Frontal cortex (tissue), 4 donors: ENCODE data around the gene GDPD5. TPM values are rescaled to one million over a fixed set of nuclear protein-coding genes. Genes with fewer than 3 reads are reported as not detected.
A peak's percentile ranks its signal among the peaks of the same experiment; 100 is the strongest.
"Not testable (repeated sequence)": the region's sequence is repeated elsewhere in the genome, so short reads cannot be mapped to it uniquely, and the experiment has no call there.

Source experiments
- DNase-seq, 2 donors: peaks; one replicate each; pipeline ENCODE4 v3.0.0; 2012; ENCODE audit warnings: low spot score in 2 of 2
- FAIRE-seq: peaks from 2 replicates; lab custom pipeline; 2012; peaks lifted over from hg19 to GRCh38; lab: Jason Lieb, UNC
- total RNA-seq: library from RNA; depleted of rRNA; stranded (reverse); fragments of >200 nt; gene quantifications from one replicate; pipeline ENCODE4 v1.2.3, GENCODE V29; 2014
- donor health status: control.
- donor health status: control.
- donor health status: control.

Gene GDPD5
- total RNA-seq, 1 donor from 2014 or later: 12.2 TPM

DNA sequence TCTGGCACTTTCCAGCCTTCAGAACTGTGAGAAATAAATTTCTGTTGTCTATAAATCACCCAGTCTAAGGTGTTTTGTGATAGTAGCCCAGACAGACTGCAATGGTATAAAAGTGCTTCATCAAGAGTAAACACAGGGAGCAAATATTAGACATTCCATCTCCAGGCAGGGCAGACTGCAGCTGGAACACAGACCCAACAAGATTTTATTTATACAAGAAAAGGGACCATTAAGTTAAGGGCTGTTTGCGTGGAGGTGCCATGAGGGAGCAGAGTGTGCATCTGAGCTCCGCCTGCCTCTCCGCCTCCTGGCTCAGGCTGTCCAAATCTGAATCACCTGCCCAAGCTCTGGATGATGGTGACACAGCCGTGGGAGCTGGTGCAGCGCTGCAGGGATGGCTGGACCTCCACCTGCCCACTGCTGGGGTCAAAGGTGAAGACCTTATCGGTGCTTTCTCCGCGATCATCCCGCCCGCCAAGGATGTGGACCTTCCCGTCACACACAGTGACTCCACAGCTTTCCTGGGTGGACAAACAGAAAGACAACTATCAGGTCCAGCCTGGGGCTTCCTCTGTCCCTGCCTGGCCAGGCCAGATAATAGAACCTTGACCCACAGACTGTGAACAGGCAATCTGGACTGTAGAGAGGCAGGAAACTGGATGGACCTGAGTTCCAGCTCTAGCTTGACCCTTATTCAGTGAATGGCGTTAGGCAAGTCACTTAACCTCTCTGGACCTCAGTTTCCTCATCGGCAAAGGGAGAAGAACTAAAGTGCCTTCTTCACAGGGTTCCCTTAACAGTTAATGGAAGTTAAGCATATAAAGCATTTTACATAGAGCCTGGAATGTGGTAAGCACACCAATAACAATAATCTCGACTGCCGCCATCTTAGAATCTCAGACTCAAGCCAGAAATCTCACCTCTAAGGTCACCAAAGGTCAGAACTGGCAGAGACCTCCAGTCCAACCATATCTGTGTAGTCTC is 103.2 kb downstream of the GDPD5 start:
- FAIRE-seq (no peak), DNase-seq (no peak)

DNA sequence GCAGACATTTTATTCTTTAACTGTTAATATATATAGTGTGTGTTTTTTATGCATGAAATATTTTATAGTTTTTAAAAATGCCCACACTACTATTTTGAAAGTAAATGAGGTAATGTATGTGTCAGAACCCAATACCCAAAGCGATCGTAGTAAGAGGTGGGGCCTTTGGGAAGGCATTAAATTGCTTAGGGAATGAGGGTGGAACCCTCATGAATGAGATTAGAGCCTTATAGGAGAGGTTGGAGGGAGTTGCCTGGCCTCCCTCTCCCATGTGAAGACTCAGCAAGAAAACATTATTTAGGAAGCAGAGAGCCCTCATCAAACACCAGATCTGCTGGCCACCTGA is 103.9 kb downstream of the GDPD5 start:
- DNase-seq (no peak), FAIRE-seq (no peak)

DNA sequence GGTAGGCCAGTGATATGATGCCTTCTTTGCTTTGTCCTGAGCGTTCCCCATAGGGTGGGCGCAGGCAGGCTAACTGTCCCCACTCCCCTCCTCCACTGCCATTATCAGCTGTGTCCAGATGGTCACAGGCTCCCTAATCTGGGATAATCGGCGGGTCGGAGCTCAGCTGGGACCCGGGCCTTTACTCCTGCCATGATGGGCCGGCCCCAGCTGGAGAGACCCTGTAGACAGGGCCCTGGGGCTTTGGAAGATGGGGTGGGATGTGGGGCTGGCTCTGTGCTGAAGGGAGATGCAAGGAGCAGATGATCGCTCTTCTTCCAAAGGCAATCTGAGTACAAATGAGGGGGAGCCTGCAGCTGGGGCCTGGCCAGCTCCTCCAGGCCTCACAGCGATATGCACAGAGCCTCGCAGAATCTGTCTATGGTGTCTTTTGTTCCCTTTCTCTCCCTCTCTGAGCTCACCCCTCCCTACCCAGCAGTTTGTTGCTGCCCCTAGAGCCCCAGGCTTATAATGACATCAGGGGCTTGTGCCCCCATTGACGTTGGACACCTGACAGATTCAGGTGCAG is 104.6 kb downstream of the GDPD5 start:
- FAIRE-seq: no peak
- DNase-seq: peak in 1 of 2 donors; percentile 58

DNA sequence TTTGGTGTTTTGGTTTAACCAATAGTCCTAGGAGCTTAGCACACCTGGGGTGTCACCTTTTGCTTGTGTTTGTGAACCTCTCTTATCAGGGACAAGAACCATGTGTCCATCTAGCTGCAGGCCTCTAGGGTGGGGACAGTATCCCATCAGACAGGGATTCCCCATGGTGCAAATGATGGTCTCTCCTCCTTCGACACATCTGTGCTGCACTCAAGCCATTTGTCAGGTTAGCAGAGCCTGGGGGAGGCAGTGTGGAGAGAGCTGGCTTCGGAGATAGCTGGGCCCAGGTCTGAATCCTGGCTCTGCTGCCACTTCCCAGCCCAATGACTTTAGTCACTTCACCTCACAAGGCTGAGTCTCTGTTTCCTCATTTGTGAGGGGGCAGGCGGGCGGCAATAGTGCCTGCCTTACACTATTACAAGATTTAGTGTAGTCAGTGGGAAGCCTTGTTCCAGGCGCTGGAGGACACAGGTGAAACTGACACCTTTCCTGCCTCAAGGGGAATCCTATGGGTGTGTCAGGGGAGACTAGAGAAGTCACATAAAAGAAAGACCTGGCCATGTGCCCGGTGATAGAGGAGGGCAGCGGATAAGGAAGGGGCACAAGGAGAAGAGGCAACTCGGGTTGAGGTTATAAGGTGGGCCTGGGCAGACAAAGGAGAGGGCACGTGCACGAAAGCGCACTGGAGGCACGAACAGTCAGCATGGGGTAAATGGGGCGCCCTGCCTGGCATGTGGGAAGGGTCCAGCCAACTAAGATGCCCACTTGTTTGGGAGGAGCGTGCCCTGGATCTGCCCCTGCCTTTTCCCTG is 105.3 kb downstream of the GDPD5 start:
- no peak for FAIRE-seq
- DNase-seq: no peak

DNA sequence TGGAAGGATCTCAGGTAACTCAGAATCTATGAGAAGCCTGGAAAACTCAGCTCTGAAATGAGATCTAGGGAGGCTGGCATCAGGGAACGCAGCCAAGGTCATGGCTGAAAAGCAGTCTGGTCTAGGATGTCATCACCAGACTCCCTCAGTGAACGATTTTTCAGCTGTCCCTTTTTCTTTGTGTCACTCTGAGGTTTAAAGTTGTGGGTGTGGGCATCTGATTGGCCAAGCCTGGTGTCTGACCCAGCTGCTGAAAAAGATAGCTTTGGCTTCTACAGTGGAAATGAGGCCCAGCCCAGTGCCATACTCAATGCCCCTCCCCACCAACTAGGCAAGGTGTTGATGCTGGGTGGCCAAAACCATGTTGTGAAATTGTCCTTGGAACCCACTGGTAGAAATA is 111.9 kb downstream of the GDPD5 start:
- no peak for FAIRE-seq

DNA sequence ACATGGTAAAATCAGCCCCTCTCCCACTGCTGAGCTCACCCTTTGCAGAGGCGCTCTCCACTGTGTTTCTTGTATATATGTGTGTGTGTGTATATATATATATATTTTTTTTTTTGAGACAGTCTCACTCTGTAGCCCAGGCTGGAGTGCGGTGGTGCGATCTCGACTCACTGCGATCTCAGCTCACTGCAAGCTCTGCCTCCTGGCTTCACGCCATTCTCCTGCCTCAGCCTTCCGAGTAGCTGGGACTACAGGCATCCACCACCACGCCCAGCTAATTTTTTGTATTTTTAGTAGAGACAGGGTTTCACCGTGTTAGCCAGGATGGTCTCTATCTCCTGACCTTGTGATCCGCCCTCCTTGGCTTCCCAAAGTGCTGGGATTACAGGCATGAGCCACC is 112.6 kb downstream of the GDPD5 start:
- FAIRE-seq, DNase-seq: not testable (repeated sequence)

More for the DNA sequence above, 111.9 kb downstream of the GDPD5 start:
- no peak for DNase-seq

DNA sequence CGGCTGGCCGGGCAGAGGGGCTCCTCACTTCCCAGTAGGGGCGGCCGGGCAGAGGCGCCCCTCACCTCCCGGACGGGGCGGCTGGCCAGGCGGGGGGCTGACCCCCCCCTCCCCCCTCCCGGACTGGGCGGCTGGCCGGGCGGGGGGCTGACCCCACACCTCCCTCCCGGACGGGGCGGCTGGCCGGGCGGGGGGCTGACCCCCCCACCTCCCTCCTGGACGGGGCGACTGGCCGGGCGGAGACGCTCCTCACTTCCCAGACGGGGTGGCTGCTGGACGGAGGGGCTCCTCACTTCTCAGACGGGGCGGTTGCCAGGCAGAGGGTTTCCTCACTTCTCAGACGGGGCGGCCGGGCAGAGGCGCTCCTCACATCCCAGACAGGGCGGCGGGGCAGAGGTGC is 115.8 kb downstream of the GDPD5 start:
- not testable (repeated sequence) for FAIRE-seq

DNA sequence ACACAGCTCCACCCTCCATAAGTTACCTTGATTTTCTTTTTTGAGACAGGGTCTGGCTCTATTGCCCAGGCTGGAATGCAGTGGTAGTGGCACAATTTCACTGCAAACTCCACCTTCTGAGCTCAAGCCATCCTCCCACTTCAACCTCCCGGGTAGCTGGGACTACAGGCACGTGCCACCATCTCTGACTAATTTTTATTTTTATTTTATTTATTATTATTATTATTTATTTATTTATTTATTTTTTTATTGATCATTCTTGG is 116.9 kb downstream of the GDPD5 start:
- FAIRE-seq (no peak), DNase-seq (no peak)

More for the DNA sequence above, 115.8 kb downstream of the GDPD5 start:
- DNase-seq: not testable (repeated sequence)

DNA sequence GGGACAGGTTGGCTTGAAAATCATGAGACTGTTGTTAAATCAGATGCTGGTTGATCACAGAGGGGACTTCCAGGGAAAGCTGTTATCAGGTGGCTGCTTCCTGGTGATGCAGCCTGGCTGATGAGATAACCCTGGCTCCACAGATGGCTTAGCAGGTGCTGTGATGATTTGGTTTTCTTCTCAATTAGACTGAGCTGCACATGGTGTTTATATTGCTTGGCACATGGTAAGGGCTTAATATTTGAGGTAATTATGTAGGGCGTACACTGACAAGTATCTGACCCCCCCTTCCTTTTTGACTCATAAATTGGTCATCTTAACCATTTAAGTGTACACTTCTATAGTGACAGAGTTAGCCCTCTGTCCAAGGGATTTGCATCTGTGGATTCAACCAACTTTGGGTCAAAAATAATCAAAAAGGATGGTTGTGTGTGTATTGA is 119.4 kb downstream of the GDPD5 start:
- no peak for DNase-seq
- no peak for FAIRE-seq

DNA sequence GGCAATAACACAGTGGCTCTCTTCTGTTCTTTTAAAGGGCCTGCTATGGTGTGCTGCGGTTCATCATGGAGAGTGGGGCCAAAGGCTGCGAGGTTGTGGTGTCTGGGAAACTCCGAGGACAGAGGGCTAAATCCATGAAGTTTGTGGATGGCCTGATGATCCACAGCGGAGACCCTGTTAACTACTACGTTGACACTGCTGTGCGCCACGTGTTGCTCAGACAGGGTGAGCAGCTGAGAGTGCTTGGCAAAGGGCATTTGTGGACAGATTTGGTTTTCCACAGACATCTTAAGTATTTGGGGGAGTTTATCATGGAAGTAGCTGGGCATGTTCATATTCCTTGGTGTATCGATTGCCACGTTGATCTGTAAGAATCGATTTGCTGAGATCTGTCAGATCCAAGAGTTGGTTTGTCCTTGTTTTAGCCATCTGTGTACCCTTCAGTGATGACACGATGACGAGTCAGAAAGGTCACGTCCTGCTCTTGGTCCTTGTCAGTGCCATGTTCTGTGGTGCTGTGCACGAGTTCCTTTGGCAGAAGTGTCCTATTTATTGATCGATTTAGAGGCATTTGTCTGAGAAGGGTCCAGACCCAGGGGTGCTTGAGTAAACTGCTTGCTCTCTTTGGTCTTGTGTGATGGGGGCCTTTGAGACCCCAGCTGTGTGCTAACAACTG is 121.6 kb downstream of the GDPD5 start:
- no peak for FAIRE-seq
- no peak for DNase-seq

DNA sequence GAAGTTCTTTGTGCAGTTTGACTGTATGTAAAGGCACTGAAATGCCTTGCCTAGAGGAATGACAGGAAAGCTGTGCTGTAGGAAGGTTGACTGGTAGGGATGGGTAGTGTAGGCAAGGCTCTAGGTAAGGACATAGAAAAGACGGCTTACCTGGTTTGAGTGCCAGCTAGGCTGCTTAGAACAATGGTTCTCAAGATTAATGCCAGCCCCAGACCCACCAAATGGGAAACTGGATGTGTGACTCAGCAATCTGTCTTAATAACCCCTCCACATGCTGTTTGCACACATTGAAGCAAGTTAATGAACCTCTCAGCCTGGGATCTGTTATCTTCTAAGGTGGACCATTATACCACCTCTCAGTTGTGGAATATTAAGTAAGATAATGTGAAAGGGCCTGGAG is 122.7 kb downstream of the GDPD5 start:
- FAIRE-seq: no peak
- DNase-seq: no peak

DNA sequence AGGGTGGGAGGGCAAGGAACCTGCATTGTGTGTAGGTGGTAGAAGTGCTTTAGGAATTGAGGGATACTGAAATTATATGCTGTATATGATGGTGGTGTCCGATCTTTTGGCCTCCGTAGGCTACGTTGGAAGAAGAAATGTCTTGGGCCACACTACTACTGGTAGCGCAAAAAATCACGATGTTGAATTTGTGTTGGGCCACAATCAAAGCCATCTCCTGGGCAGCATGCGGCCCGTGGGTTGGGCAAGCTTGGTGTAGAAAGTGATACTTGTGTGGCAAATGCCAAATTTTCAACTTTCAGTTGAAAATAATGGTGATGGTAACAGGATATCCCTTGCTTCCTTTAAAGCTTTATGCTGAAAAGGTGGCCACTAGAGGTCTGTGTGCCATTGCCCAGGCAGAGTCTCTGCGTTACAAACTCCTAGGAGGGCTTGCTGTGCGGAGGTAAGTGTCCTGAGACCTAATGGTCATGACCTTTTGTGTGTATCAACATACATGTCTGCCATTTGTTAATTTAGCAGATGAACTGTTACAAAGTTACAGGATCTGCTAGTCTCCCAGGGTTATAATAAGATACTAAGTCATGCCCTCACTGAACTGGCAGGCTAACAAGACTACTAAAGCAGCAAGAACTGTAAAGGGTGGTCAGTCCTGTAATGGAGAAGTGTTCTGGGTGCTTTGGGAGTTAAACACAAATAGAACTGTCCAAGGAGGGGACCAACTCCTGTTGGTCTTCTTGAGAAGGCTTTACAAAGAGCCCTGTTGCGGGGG is 123.6 kb downstream of the GDPD5 start:
- no peak for DNase-seq
- FAIRE-seq: no peak

DNA sequence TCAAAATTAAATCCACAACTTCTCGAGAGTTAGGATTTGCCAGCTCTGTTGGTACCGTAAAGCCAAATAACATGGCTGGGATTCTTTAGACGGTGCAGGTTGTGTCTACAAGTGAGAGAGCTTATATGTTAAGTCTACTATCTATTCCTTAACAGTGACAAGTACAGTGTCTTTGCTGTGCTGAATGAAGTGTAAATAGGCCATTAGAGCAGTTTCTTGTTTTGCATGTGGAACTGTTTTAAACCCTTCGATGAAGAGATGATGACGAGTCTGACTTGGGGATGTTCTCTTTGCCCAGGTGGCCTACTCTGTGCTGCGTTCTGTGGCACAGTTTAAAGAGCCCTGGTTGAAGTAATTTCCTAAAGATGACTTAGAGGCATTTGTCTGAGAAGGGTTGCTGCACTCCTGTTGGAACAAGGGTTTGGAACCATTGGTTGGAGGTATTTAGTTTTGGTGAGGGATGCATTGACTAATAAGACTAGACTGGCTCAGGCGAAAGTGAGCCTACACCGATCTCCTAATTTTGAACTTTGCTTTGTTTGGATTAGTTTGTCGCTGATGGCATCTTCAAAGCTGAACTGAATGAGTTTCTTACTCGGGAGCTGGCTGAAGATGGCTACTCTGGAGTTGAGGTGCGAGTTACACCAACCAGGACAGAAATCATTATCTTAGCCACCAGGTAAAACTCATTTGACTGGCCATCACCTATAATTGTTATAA is 125.4 kb downstream of the GDPD5 start:
- no peak for FAIRE-seq
- DNase-seq: no peak

DNA sequence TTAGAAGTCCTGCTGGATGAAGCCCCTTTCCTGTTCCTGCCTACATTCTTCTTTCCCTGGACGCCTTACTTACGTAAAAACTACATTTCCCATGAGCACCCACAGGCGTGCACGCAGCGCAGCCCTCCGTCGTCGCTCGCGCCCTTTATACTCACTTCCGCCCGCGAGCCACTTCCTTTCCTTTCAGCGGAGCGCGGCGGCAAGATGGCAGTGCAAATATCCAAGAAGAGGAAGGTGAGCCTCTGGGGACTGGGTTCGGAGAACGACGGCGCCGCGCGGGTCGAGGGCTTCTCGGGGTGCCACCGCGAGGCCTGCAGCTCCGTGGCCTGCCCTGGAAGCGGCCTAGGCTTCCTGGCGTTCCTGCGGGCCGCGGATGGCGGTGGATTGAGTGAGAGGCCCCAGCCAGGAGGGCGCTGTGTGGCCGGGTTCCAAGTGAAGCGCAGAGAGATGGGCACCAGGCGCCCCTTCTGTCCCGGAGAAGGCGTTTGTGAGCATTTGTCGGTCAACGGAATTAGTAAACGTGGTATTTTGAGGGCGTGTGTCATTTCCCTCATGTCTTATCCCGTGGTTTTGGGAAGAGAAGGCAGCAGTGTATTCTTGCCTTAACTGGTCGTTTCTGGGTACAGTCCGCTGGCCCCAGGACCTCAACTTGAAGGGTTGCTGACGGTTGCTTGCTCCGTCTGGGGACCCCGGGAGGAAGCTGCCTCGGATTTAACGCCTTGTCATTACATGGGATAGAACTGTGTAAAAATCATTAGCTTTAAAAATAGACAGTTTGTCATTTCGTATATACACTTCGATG is 126.2 kb downstream of the GDPD5 start, which contains the start of gene RPS3:
RPS3 (plus strand) TSS at position 175 of the 802 bp plus-strand sequence; CDS start at position 205, 30 bp downstream.
- peak; percentile 86 to 88 for DNase-seq
- FAIRE-seq: no peak

DNA sequence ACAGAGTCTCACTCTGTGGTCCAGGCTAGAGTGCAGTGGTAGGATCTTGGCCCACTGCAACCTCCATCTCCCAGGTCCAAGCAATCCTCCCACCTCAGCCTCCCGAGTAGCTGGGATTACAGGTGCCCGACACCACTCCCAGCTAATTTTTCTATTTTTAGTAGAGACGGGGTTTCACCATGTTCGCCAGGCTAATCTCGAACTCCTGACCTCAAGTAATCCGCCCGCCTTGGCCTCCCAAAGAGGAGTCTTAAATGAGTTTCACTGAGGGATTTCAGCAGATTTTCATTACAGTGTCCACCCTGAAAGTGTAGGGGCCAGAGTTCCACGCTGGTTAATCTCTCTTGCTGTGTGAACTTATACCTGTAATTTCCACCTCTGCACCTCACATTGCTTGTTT is 126.8 kb downstream of the GDPD5 start:
- FAIRE-seq (no peak), DNase-seq (no peak)

DNA sequence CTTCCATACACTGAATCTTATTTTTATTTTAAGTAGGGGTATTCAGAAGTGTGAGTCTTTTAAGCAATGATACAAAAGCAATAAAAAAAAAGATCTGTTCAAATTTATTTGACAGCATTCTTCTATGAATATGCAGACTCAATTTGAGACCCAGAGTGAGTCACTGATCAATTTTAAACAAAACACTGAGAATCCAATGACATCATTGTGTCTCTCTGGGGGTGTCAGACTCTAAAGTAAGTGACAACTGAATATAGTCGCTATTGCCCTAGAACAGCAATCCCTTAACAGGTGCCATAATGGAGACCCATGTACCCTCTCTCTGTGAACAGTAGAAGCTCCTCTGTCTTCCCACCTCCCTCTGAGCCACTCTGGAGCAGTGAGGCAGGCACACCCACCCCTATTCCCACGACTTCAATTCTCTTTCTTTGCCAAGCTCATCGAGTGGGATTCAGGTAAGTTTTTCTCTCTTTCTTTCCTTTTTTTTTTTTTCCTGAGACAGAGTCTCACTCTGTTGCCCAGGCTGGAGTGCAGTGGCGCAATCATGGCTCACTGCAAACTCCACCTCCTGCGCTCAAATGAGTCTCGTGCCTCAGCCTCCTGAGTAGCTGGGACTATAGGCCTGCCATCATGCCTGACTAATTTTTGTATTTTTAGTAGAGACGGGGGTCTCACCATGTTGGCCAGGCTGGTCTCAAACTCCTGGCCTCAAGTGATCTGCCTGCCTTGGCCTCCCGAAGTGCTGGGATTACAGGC is 131.5 kb downstream of the GDPD5 start:
- FAIRE-seq: no peak

DNA sequence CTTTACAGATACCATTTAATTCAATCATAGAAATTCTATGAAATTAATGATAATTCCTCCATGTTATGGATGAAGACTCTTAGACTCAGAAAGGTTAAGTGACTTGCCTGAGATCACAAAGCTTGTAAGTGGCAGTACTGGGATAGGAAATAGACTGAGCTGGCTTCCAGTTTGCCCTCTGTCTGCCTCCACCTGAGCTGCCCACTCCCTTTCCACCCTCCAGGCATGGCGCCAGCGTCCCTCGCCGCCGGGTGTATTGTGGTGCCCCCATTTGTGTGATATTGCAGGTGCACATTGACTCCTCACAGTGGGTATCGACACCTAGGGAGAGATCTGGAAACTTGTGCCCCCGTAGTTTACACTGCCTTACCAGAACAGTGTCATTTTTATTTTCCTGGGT is 135.8 kb downstream of the GDPD5 start:
- DNase-seq (no peak), FAIRE-seq (no peak)

More for the DNA sequence above, 131.5 kb downstream of the GDPD5 start:
- no peak for DNase-seq
